GM12878 (cell line): Measurements from ENCODE around the gene PMIS2. TPM values are rescaled to one million over a fixed set of nuclear protein-coding genes. Genes with fewer than 3 reads are reported as not detected.

ENCODE experiments used
- ATAC-seq: fragments of 200-7000 bp; cut with Tn5 transposase; 3 replicates; pipeline ENCODE4 v1.9.1; 2020; ENCODE audit warnings: mild to moderate bottlenecking, moderate library complexity
- BruUV-seq: library from RNA; stranded (reverse); fragments of 400-500 nt; replicated peaks from 2 replicates; lab custom pipeline; 2021; lab: Mats Ljungman, UMichigan
- CTCF ChIA-PET: fragments of 300-600 bp; sonication (Branson Sonifier 250); formaldehyde crosslinking; extraction: SDS; loops from one replicate; lab custom pipeline; 2021; ENCODE audit warnings: inconsistent platforms; lab: Yijun Ruan, JAX
- POLR2A ChIA-PET: fragments of 350-600 bp; formaldehyde crosslinking; extraction: SDS; loops from one replicate; lab custom pipeline; 2021; ENCODE audit warnings: inconsistent platforms; lab: Charles Lee
- RAD21 ChIA-PET: fragments of 300-600 bp; sonication (Branson Sonifier 250); formaldehyde crosslinking; loops from one replicate; lab custom pipeline; 2023; ENCODE audit warnings: antibody characterized with exemption; ENCODE audit not compliant: unreplicated experiment; lab: Charles Lee
- SMC1A ChIA-PET: fragments of 300-600 bp; sonication (Branson Sonifier 250); formaldehyde crosslinking; loops from one replicate; lab custom pipeline; 2023; ENCODE audit not compliant: unreplicated experiment, uncharacterized antibody; lab: Charles Lee
- DNase-seq: peaks from one replicate; pipeline ENCODE4 v3.0.0-alpha.2; 2011; ENCODE audit warnings: low read depth, low spot score
- FAIRE-seq: peaks from 3 replicates; lab custom pipeline; 2011; peaks lifted over from hg19 to GRCh38; lab: Jason Lieb, UNC
- H2AFZ ChIP-seq: 2 replicates; pipeline ENCODE4 v1.6.0; 2011; ENCODE audit warnings: low read depth, low read length, control low read depth; ENCODE audit not compliant: control insufficient read depth
- H3K27ac ChIP-seq: 2 replicates; pipeline ENCODE4 v1.5.1; 2011; ENCODE audit warnings: control low read depth; ENCODE audit not compliant: control insufficient read depth, insufficient read depth
- H3K27me3 ChIP-seq, 2 experiments: replicated peaks in 1 of 2; 2 replicates each; pipeline versions ENCODE4 v1.6.0 to v1.6.1; 2011; ENCODE audit warnings: low read length in 1 of 2; ENCODE audit not compliant: control insufficient read depth in 2 of 2, insufficient read depth in 2 of 2
- H3K36me3 ChIP-seq, 2 experiments: 2 replicates each; pipeline ENCODE4 v1.5.1; 2011; ENCODE audit warnings: low read length in 1 of 2; ENCODE audit not compliant: control insufficient read depth in 2 of 2, insufficient read depth in 2 of 2
- H3K4me1 ChIP-seq: 2 replicates; pipeline ENCODE4 v1.6.1; 2011; ENCODE audit warnings: mild to moderate bottlenecking, low read length, moderate library complexity, mixed read lengths; ENCODE audit not compliant: control insufficient read depth, insufficient read depth
- H3K4me2 ChIP-seq: 2 replicates; pipeline ENCODE4 v1.6.0; 2011; ENCODE audit warnings: control low read depth; ENCODE audit not compliant: control insufficient read depth, insufficient read depth
- H3K4me3 ChIP-seq: fragments of 200-600 bp; sonication (generic); 2 replicates; pipeline ENCODE4 v1.5.1; 2016
- H3K79me2 ChIP-seq: 2 replicates; pipeline ENCODE4 v1.6.0; 2011; ENCODE audit warnings: low read length; ENCODE audit not compliant: control insufficient read depth, insufficient read depth
- H3K9ac ChIP-seq: 2 replicates; pipeline ENCODE4 v1.8.0; 2011; ENCODE audit warnings: low read length, control low read depth, mixed read lengths; ENCODE audit not compliant: control insufficient read depth, insufficient read depth
- H3K9me3 ChIP-seq: replicated peaks from 3 replicates; pipeline ENCODE4 v1.5.1; 2011; ENCODE audit warnings: mild to moderate bottlenecking, low read length; ENCODE audit not compliant: control insufficient read depth, insufficient read depth
- H4K20me1 ChIP-seq: 2 replicates; pipeline ENCODE4 v1.6.0; 2011; ENCODE audit not compliant: control insufficient read depth, insufficient read depth
- HDGF ChIP-seq: fragments of 450-650 bp; IDR thresholded peaks from 2 replicates; pipeline ENCODE4 v1.6.1; 2016; ENCODE audit warnings: antibody characterized with exemption
- IKZF1 ChIP-seq: fragments of 450-650 bp; conservative IDR thresholded peaks from 2 replicates; pipeline ENCODE4 v1.6.1; 2017; ENCODE audit warnings: antibody characterized with exemption, mild to moderate bottlenecking
- RAD21 ChIP-seq: IDR thresholded peaks from 2 replicates; pipeline ENCODE4 v1.6.1; 2011; ENCODE audit warnings: mild to moderate bottlenecking, low read depth, low read length, moderate library complexity; ENCODE audit not compliant: insufficient read depth
- SMC3 ChIP-seq: IDR thresholded peaks from 2 replicates; pipeline ENCODE4 v1.6.1; 2011; ENCODE audit warnings: low read length, improper control_type of control experiment, borderline replicate concordance
- STAT1 ChIP-seq: fragments of 450-650 bp; conservative IDR thresholded peaks from 2 replicates; pipeline ENCODE4 v1.6.1; 2014; ENCODE audit warnings: antibody characterized with exemption, mild to moderate bottlenecking
- SUPT20H ChIP-seq: IDR thresholded peaks from 2 replicates; pipeline ENCODE4 v1.6.1; 2011; ENCODE audit warnings: low read depth, mild to moderate bottlenecking, low read length, moderate library complexity, borderline replicate concordance; ENCODE audit not compliant: control insufficient read depth
- ZNF622 ChIP-seq: fragments of 450-650 bp; IDR thresholded peaks from 2 replicates; pipeline ENCODE4 v1.6.1; 2017; ENCODE audit warnings: mild to moderate bottlenecking, inconsistent platforms
- WGBS: methylation state at CpG from one replicate; pipeline ENCODE4 v1.1.6; 2016; ENCODE audit warnings: low lambda C conversion rate; ENCODE audit not compliant: insufficient replicate concordance, insufficient coverage; ENCODE audit errors: missing lambda C conversion rate; 5-methylcytosine and 5-hydroxymethylcytosine counted together
- in situ Hi-C: fragments of 300-500 bp; cut with MboI; formaldehyde crosslinking; loops from 9 replicates; pipeline ENCODE4 v1.14.3; 2018; ENCODE audit warnings: mixed read lengths
- intact Hi-C: fragments of 100-400 bp; cut with micrococcal nuclease; formaldehyde crosslinking; loops from one replicate; pipeline ENCODE4 v1.14.2; 2022; ENCODE audit not compliant: unreplicated experiment
- polyA plus RNA-seq, 11 experiments: library from polyadenylated mRNA; depleted of rRNA in 4 of 11; unstranded in 6 of 11; stranded (reverse) in 5 of 11; fragments of >200 nt; fragmentation: Nextera tagmentation in 4 of 11; fragmentation: Illumina TruSeq in 1 of 11; extraction: Ambion mirVana in 4 of 11; extraction: Trizol in 1 of 11; gene quantifications; 1 replicate in 1 of 11; 2 replicates in 10 of 11; pipeline versions ENCODE4 v1.2.1 to v1.2.3, GENCODE V29; 2011 to 2016; ENCODE audit warnings: inconsistent platforms in 2 of 11, missing spikeins in 2 of 11, low read depth in 1 of 11
- total RNA-seq, 4 experiments: library from RNA; depleted of rRNA in 3 of 4; stranded (reverse); fragments of >200 nt in 3 of 4; fragmentation: Illumina TruSeq in 1 of 4; extraction: Trizol in 1 of 4; gene quantifications; 2 replicates each; pipeline versions ENCODE4 v1.2.1 to v1.2.3, GENCODE V29; 2013 to 2021
- TF ChIP-seq, protein P1 (sequence below): fragments of 450-650 bp; formaldehyde crosslinking; IDR thresholded peaks from 2 replicates; pipeline ENCODE4 v1.4.0; 2020; ENCODE audit warnings: mild to moderate bottlenecking, moderate library complexity
- TF ChIP-seq, protein P2 (sequence below): fragments of 450-650 bp; IDR thresholded peaks from 2 replicates; pipeline ENCODE4 v1.6.1; 2016; ENCODE audit warnings: mild to moderate bottlenecking, moderate library complexity, borderline replicate concordance
- TF ChIP-seq, protein P3 (sequence below): IDR thresholded peaks from 2 replicates; pipeline ENCODE4 v1.6.1; 2011; ENCODE audit warnings: borderline replicate concordance, low read depth, mild to moderate bottlenecking, moderate library complexity, low read length; ENCODE audit not compliant: insufficient read depth, poor library complexity, severe bottlenecking

PMIS2 gene
- total and polyA plus RNA-seq, 10 of the 15 experiments (the other 5 are each of a cell fraction or from before 2014, with no cell fraction given): not detected

DNA sequence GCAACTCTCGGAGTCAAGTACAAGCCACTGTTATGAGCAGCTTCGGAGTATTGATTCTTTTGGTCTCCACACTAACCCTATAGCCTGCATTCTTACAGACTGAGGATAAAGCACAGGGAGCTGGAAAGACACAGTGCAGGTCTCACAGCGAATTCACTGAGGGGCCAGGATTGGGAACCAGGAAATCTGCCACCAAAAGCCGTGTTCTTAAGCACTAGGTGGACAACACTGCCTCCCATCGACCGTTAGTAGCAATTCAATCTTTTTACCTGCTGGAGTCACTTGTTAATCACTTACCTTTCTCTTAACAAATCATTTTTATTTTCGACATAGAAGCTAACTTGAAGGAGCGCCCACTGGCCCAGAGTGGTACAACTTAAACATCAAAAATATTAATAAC lies 6.3 kb downstream of the PMIS2 start:
- Histone ChIP-seq H3K4me2 (no peak overlapping the region), H3K9ac (no peak overlapping the region), H3K27me3 (no peaks in the 10 kb centered on the region), H3K4me3 (no peak overlapping the region), H4K20me1 (no peaks in the 10 kb centered on the region), H3K79me2 (no peaks in the 10 kb centered on the region), H3K36me3 (no peaks in the 10 kb centered on the region), H3K9me3 (no peaks in the 10 kb centered on the region), H2AFZ (no peak overlapping the region), H3K4me1 (no peaks in the 10 kb centered on the region; the same call in none of the 2 replicates), H3K27ac (no peak overlapping the region)
- no TSS peak for BruUV-seq
- WGBS: 22% methylated on average over 8 of the region's 8 CpGs
- in situ Hi-C loops (no loop called here), intact Hi-C loops (loop anchor here (1.0 kb wide), 2 partner anchors 43 to 82 kb away; no protein-coding TSS in a partner anchor)
- ChIA-PET SMC1A (interaction anchor here (1.1 to 4.6 kb wide), 5 partner anchors 12 to 342 kb away, joined by 3 to 28 read pairs (median 6); no protein-coding TSS in a partner anchor), RAD21 (interaction anchor here (0.7 to 4.1 kb wide), 6 partner anchors 10 to 244 kb away, joined by 3 to 24 read pairs (median 4); partner anchors contain the start of gene COX6B1), CTCF (interaction anchor here (0.6 to 5.8 kb wide), 11 partner anchors 22 to 239 kb away, joined by 3 to 63 read pairs (median 4); no protein-coding TSS in a partner anchor), POLR2A (interaction anchor here (0.5 to 1.8 kb wide), 3 partner anchors 29 to 179 kb away, joined by 5 to 10 read pairs (median 8); no protein-coding TSS in a partner anchor)
- DNase-seq (no peak), FAIRE-seq (peak; percentile 94), ATAC-seq (no peak)
- no peak for TF ChIP-seq STAT1
- TF ChIP-seq SUPT20H: no peak
- TF ChIP-seq, protein P1, sequence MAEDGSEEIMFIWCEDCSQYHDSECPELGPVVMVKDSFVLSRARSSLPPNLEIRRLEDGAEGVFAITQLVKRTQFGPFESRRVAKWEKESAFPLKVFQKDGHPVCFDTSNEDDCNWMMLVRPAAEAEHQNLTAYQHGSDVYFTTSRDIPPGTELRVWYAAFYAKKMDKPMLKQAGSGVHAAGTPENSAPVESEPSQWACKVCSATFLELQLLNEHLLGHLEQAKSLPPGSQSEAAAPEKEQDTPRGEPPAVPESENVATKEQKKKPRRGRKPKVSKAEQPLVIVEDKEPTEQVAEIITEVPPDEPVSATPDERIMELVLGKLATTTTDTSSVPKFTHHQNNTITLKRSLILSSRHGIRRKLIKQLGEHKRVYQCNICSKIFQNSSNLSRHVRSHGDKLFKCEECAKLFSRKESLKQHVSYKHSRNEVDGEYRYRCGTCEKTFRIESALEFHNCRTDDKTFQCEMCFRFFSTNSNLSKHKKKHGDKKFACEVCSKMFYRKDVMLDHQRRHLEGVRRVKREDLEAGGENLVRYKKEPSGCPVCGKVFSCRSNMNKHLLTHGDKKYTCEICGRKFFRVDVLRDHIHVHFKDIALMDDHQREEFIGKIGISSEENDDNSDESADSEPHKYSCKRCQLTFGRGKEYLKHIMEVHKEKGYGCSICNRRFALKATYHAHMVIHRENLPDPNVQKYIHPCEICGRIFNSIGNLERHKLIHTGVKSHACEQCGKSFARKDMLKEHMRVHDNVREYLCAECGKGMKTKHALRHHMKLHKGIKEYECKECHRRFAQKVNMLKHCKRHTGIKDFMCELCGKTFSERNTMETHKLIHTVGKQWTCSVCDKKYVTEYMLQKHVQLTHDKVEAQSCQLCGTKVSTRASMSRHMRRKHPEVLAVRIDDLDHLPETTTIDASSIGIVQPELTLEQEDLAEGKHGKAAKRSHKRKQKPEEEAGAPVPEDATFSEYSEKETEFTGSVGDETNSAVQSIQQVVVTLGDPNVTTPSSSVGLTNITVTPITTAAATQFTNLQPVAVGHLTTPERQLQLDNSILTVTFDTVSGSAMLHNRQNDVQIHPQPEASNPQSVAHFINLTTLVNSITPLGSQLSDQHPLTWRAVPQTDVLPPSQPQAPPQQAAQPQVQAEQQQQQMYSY (CRISPR knock-in tag): no peak
- TF ChIP-seq, protein P2, sequence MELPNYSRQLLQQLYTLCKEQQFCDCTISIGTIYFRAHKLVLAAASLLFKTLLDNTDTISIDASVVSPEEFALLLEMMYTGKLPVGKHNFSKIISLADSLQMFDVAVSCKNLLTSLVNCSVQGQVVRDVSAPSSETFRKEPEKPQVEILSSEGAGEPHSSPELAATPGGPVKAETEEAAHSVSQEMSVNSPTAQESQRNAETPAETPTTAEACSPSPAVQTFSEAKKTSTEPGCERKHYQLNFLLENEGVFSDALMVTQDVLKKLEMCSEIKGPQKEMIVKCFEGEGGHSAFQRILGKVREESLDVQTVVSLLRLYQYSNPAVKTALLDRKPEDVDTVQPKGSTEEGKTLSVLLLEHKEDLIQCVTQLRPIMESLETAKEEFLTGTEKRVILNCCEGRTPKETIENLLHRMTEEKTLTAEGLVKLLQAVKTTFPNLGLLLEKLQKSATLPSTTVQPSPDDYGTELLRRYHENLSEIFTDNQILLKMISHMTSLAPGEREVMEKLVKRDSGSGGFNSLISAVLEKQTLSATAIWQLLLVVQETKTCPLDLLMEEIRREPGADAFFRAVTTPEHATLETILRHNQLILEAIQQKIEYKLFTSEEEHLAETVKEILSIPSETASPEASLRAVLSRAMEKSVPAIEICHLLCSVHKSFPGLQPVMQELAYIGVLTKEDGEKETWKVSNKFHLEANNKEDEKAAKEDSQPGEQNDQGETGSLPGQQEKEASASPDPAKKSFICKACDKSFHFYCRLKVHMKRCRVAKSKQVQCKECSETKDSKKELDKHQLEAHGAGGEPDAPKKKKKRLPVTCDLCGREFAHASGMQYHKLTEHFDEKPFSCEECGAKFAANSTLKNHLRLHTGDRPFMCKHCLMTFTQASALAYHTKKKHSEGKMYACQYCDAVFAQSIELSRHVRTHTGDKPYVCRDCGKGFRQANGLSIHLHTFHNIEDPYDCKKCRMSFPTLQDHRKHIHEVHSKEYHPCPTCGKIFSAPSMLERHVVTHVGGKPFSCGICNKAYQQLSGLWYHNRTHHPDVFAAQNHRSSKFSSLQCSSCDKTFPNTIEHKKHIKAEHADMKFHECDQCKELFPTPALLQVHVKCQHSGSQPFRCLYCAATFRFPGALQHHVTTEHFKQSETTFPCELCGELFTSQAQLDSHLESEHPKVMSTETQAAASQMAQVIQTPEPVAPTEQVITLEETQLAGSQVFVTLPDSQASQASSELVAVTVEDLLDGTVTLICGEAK: no peak
- no peak for TF ChIP-seq HDGF
- TF ChIP-seq ZNF622: no peak
- peak; percentile 69; the same call in 1 of the 2 replicates for TF ChIP-seq SMC3
- peak; percentile 84 for TF ChIP-seq RAD21
- TF ChIP-seq, protein P3, sequence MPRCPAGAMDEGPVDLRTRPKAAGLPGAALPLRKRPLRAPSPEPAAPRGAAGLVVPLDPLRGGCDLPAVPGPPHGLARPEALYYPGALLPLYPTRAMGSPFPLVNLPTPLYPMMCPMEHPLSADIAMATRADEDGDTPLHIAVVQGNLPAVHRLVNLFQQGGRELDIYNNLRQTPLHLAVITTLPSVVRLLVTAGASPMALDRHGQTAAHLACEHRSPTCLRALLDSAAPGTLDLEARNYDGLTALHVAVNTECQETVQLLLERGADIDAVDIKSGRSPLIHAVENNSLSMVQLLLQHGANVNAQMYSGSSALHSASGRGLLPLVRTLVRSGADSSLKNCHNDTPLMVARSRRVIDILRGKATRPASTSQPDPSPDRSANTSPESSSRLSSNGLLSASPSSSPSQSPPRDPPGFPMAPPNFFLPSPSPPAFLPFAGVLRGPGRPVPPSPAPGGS: no peak
- 0 out of 2 replicates have a peak, but pooled peaks have one; percentile 17 for TF ChIP-seq IKZF1
